Activated gamma-delta T cell treated with Interleukin-2 at 50 U/mL for 16 hours (primary cell): Measurements from ENCODE around the gene LY9.
"Not testable (repeated sequence)": the region's sequence is repeated elsewhere in the genome, so short reads cannot be mapped to it uniquely, and the experiment has no call there.

Source experiments
- DNase-seq: peaks from one replicate; pipeline ENCODE4 v3.0.0-alpha.2; 2020

LY9 gene

DNA sequence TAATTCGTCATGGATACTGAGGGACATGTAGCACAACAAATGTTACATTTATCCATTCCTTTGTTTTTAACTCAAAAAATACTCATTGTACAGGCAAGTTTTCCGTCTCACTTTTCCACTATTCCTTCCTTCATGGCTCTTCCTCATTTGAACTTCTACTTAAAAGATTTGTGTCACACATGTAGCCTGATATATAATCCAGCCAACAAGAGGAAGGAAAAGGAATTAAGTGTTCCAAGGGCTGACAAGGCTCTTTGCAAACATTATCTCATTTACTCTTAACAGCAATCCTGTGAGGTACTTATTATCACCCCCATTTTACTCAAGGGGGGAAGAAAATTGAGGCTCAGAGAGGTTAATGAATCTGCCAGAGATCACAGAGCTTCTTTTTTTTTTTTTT lies 43.8 kb downstream of the LY9 start:
- DNase-seq: no peak

DNA sequence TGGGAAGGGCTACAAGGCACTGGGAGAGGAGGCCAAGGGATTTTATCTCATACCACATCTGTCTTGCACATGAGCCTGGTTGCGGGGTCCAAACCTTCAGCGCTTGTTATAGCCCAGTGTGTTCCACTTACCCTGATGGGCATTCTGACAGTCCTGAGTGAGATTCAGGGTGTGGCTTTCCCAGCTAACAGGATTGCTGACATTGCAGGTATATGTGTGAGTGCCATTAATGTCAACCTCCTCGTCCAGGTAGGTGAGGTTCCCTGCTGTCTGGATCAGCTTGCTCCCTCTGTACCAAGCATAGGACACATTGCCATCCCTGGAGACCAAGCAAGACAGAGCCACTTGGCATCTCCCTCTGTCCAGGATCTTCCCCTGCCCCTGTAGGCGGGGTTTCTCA lies 45.1 kb downstream of the LY9 start:
- no peak for DNase-seq

DNA sequence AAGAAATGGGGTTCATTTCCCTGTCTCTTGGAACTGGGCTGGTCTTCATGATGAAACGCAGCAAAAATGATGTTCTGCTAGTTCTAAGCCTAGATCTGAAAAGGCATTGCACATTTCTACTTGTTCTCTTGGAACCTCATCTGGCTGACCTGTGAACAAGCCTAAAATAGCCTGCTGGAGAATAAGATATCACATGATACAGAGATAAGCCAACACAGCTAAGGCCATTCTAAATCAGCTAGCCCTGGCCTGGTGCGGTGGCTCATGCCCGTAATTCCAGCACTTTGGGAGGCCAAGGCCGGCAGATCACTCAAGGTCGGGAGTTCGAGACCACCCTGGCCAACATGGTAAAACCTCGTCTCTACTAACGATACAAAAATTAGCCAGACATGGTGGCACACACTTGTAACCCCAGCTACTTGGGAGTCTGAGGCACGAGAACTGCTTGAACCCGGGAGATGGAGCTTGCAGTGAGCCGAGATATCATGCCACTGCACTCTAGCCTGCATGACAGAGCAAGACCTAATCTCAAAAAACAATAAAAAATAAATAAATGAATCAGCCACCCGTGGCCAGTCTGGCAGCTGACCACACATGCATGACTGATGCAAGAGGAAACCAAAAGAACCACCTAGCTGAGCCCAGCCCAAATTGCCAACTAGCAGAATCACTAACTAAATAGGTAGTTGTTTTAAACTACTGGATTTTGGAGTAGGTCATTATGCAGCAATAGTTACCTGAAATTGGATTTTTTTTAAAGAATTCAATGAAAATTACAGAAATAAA lies 48.7 kb downstream of the LY9 start:
- DNase-seq: no peak

DNA sequence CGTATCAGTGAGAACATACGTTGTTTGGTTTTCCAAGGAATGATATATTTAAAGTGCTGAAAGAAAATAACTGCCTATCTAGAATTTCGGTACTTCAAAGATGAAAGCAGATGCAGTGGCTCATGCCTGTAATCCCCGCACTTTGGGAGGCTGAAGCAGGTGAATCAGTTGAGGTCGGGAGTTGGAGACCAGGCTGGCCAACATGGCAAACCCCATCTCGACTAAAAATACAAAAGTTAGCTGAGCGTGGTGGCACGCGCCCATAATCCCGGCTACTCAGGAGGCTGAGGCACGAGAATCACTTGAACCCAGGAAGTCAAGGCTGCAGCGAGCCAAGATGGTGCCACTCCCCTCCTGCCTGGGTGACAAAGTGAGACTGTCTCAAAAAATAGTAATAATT lies 50.3 kb downstream of the LY9 start:
- DNase-seq: no peak

DNA sequence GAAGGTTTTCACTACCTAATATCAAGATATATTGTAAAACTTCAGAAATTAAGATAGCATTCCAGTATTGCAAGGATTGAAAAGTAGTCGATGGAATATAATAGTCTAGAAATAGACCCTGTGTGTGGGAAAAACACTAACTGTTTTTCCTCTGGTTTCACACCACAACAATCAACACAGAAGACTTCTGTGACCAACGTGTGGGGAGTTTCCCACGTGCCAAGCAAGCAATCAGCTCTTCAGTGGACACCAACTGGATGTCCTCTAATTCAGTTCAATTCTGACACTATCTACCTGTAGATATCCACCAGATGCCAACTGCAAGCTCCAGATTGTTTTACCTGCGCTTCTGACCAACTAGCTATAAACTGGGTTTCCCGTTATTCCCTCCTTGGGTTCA lies 54.6 kb downstream of the LY9 start:
- no peak for DNase-seq

DNA sequence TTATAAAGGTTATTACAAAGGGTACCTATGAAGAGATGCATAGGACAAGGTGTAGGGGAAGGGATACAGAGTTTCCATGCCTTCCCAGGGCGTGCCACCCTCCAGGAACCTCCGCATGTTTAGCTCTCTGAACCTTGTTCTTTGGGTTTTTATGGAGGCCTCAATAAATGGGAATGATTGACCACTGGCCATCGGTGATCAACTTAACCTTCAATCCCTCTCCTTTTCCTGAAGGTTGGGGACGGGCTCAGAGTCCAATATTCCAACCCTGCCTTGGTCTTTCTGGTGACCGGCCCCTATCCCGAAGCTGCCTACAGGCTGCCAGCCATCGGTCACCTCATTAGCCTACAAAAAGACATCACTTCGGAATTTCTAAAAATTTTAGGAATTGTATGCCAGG lies 55.0 kb downstream of the LY9 start:
- DNase-seq: no peak

DNA sequence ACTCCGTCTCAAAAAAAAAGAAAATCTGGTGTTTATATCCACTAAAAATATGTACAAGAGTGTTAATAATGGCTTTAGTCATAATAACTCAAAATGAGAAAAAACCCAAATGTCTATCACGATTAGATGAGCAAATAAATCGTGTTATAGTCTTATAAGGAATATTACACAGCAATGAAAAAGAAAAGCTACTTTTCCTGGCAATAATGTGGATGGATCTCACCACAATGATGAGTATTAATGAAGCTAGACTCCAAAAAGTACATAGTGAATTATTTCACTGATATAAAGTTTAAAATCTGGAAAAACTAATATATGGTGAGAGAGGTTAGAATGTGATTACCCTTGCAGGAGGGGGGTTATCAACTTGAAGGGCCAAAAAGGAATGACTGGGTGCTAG lies 57.0 kb downstream of the LY9 start:
- DNase-seq: no peak

DNA sequence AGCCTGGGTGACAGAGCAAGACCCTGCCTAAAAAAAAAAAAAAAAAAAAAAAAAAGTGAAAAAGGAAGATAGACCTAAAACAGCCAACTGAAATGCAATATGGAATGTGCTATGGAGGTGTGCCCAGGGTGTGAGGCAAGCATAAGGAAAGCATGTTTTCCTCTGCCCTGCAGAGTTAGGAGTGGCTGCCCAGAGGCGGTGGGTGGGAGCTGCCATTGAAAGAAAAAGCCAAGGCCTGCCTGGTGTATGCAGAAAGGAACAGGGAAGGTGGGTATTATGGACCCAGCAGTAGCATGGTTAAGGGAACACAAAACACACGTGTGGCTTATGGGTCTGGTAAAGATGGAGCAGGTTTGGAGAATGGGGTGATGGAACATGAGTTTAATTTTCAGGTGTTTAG lies 57.8 kb downstream of the LY9 start:
- DNase-seq: no peak

DNA sequence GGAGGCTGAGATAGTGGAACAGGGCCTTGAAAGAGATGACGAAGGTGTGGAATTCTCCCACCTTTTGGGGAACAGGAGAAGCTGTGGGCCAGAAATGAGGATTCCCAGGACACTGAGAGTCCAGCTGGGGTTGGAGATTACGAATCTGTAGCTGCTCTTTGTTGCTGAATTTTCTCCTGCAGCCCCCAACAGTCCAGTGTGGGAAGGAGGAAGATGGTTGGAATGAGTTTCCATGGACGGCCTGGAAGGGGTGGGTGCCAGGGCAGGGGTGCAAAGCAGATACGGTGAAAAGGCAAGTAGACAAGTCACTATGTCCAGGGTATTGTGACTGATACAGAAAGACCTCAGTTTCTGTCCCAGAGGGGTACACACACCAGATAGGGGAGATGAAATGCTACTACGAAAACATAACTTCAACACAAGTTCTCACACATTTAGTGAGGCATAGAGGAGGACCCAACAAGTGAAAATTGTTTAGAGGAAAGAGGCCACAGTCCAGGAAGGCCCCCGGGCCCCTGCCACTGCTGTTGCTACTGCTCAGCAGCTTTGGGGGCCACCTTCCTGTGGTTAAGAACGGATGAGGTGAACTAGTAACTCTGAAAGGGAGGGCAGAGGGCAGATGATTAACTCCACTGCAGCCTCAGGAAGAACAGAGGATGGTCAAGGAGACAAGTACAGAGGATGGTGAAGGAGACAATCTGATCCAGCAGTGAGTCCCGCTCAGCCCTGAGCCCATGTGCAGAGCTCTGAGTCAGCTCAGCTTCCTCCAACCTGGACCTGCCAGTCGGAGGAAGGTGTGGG lies 59.4 kb downstream of the LY9 start:
- peak; percentile 46 for DNase-seq

DNA sequence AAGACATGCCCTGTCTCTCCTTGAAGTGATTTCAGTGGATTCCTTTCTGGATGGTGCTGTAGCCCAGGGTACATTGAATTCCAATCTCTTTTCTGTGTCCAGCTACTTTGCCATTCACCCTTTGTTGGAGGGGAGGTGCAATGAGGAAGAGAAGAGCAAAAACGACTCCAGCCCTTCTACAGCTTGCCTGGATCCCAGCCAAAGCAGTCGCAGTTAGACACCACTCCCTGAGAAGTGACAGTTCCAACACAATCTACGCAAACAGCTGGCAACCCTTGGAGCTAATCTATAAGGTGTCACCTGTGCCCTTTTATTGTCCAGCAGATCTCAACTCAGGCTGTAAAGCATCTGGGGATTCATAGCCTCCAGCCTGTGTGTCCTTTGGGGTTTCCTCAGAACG lies 62.1 kb downstream of the LY9 start:
- no peak for DNase-seq

DNA sequence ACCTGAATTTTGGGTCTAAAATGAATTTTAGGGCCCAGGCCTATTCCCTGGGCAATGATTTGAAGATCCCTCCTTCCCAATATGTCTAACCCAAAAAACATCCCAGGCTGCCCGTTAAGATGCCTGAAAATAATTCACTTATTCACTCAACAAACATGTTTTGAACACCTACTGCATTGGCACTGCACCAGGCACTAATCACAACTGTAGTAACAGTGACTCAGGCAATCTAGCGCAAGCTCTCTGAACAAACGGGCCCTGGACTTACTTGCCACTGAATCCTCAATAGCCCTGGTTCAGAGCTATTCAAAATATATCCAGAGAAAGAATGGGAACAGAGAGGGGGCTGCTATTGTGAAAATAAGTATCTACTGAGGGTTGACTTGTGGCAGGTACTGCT lies 62.5 kb downstream of the LY9 start:
- no peak for DNase-seq

DNA sequence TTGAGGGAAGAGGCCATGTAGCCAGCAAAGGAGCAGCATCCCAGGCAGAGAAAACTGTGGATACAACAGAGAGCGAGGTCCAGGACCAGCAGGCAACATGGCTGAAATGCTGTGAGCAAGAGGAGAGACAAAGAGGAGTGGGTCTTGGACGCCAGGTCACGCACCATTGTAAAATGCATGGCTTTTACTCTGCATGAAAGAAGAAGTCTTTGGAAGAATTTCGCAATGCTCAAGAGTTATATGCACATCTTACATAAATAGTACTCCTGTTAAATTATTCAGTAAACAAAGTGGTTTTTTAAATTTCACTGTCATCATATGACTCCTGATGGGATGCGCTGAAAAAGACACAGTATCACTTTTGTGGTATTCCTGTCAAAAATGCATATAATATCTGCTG lies 63.2 kb downstream of the LY9 start:
- no peak for DNase-seq

DNA sequence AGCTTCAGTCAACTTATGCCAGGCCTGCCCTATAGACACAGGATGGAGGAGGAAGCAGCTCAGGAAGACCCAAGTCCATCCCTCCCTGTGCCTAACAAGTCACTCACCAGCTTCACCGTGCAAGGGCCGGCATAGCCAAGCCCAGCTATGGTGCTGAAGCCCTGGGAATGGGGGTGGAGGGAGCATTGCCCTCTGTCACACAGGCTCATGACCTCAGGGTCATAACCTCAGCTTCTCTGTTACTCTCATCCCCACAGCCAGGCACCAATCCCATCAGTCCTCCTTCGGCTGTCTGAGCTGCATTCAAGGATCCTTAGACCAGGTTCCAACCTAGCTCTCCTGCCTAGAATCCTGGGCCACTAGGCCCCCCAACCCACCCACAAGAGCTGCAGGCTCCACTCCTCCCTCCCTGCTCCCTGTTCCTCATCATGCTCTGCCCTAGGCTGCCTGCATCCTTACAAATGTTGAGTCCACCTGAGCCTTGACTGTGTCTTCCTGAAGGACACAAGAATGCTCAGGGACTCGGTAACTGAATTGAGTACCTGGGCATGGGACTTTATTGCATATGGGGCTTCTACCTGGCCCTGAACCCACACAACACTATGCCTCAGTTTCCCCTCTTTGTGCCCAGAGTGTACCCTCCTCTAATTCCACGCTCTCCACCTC lies 65.0 kb downstream of the LY9 start:
- no peak for DNase-seq

DNA sequence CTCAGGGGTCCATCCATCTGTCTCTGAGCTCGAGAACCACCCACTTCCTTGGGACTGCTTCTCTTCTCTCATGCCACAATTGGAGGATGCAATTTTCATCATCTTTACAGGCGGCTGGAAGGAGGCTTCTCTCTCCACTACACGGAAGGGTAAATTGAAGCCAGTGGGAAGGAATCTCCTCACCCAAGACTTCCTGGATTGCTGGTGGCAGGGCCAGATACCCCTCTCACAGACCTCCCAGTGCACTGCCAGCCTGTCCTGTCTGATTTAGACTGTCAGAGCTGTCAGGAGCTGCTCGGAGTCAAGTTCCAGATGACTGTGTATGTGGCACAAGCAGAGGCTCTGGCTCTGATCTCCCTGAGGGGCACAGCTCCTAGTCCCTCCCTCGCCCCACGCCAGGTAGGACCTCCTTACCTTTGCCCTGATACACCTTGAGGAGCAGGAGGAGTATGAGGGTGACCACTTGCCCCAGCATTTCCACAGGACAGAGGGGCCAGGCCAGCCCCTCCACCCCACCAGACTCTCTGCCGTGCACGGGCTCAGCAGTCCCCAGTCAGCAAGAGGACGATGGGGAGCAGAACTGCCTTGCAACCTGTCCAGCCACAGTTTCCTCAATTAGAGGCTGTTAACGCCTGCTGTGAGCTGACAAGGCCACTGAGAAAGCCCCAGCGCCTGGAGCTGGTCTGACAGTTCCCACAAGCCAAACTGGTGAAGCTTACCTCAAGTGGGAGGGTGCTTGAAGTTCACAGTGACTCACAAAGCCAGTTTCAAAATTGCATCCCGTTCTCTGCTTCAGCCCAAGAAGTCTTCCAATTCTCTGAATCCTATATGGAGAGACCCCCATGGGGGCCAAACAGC lies 66.5 kb downstream of the LY9 start, which contains the start of gene CD244:
CD244 (minus strand) TSS at position 685 of the 858 bp plus-strand sequence; CDS start at position 475, 210 bp downstream.
- DNase-seq: peak; percentile 61

DNA sequence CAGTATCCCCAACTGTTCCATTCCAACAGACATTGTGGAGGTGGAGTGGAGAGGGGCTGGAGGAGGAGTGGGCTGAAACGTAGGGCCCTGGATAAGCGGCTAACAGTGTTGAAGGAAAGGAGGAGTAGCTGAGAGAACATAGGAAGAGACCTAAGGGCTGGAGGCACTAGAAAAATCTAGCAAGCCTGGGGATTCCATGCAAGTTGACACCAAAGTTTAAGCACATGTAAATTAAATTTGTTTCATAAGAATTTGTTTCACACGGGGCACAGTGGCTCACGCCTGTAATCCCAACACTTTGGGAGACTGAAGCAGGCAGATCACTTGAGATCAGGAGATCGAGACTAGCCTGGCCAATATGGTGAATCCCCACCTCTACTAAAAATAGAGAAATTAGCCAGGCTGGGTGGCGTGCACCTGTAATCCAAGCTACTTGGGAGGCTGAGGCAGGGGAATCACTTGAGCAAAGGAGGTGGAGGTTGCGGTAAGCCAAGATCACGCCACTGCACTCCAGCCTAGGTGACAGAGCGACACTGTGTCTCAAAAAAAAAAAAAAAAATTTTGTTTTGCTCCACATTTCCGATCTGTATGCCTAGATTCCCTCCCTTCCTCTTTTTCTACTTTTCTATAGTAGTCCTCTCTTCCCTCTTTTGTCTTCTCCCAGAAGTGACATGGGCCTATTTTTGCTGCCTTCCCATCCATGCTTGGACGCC lies 67.2 kb downstream of the LY9 start:
- DNase-seq: no peak

DNA sequence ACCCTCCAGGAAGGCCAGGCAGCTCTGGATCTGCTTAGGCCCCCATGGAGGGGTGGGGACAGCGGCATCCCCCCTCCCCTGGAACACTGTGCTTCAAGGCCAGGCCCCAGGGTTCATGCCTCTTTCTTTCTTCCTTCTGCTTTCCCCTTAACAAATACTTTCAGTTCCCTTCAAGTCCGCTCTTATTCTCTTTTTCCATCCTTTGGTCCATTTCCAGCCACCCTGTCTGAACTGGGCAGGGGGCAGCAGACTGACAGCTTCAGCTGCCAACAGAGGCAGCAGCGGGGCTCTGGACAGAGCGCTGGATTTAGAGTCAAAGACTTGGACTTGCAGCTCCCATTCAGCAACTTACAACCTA lies 67.8 kb downstream of the LY9 start:
- no peak for DNase-seq

DNA sequence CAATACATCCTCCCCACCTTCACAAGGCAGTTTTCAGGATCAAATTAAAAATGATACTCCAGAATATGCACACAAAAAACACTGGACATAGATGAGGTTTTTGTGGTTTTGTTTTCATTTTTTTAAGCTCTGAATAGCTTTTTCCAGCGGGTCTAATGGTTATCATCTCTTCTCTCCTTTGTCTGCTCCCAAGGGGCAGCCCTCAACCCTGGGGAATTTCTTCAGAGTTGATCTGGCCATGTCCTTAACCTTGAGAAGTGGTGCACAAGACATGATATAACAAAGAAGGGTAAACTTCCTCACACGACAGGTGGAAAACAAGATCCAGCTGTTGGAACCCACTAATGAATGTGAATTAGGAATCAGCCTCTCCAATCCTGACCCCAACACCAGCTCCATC lies 68.2 kb downstream of the LY9 start:
- DNase-seq: no peak

DNA sequence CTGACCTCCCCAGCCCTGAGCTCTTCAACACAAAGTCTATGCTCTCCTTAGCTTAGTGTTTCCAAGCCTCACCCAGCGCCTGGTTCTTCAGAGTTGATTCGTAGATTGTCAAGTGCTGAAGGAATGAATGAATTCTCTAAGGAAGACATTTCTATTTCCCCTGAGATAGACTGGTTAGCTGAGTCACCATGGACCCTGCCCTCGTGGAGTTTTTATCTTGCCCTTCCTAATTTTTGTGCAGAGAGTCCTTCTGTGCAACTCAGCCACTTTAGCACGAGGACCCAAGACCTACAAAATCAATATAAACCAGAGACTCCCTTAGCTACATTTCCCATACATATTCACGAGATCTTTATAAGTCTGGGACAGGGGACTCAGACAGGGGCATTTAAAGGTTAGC lies 69.4 kb downstream of the LY9 start:
- DNase-seq: no peak

DNA sequence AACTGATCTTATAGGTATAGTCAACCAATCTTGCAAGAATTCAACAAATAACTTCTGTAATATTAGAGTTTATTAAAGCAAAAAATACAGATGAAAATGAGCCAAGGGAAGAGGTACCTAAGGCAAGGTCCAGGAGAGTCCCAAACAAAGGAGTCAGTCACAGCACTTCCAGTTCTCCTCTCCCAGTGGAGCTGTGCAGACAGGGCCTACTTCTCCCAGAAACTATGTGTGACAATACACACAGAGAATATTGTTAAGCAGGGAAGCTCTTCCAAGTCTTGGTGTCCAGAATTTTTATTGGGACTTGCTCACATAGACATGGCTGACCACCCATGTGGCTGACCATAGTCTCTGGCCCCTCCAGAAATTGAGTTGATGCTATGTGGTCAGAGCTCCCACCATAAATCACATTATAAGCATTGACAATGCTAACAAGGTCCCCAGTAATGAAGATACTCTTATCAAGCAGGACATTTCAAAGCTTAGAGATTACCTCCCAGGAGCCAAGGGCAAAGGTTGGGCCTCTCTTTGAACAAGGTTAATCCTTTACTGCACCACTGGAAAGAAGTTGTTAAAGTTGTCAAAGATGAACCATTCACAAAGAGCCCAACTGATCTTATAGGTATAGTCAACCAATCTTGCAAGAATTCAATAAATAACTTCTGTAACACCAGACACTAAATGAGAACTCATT lies 70.2 kb downstream of the LY9 start:
- no peak for DNase-seq

DNA sequence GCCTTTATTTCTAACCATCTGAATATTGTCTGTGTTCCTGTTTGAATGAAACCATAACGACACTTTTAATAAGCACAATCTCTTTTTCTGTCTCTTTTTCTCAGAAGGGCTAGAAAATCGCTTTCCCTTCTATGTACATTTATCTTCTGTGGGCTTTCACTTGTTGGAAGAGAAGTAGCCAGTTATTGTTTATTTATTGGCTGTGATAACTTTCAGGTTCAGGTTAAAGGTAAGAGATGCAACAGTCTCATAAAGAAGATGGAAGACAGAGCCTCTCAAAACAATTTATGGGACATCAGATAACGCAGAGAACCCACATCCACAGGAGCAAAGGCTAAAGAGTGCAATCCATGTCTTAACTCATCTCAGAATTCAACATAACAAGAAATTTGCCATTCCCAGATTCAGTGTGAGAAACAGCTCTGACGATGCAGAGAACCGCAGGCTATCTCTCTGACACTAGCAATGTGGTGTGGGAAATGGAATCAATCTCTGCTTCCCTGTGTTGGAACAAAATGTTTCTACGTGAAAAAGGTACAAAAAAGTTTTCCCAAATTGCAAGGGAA lies 70.8 kb downstream of the LY9 start:
- no peak for DNase-seq

DNA sequence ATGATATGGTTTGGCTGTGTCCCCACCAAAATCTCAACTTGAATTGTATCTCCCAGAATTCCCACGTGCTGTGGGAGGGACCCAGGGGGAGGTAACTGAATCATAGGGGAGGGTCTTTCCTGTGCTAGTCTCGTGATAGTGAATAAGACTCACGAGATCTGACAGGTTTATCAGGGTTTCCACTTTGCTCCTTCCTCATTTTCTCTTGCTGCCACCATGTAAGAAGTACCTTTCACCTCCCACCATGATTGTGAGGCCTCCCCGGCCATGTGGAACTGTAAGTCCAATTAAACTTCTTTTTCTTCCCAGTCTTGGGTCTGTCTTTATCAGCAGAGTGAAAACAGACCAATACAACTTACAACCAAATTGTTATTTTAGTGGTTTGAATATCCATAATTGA lies 71.7 kb downstream of the LY9 start:
- not testable (repeated sequence) for DNase-seq
